ENCODE data around the gene SPOCK3.

Gene SPOCK3

GRCh38 chr4:167105857-167106256 is 128.4 kb downstream of the SPOCK3 start:
- Histone ChIP-seq H3K36me3 (ENCODE audit: insufficient read depth, low read length) (no peaks in the 10 kb centered on the region), H3K79me2 (ENCODE audit: insufficient read depth, low read length) (no peaks in the 10 kb centered on the region), H3K9me3 (ENCODE audit: low read length) (no peaks in the 10 kb centered on the region), H3K27me3 (ENCODE audit: insufficient read depth, low read length) (no peaks in the 10 kb centered on the region), H4K20me1 (ENCODE audit: insufficient read depth, low read length) (no peaks in the 10 kb centered on the region), H3F3A (ENCODE audit: insufficient read depth, low read length) (no peaks in the 10 kb centered on the region), H2AFZ (ENCODE audit: low read length) (no peak overlapping the region), H3K9ac (ENCODE audit: low read length) (no peak overlapping the region), H3K27ac (ENCODE audit: low read depth, low read length, poor library complexity, severe bottlenecking) (no peak overlapping the region), H3K4me2 (ENCODE audit: low read length) (no peak overlapping the region), H3K9me2 (ENCODE audit: low read depth, low read length) (no peaks in the 10 kb centered on the region), H3K4me1 (ENCODE audit: insufficient read depth, low read length, severe bottlenecking) (no peaks in the 10 kb centered on the region), H3K4me3 (ENCODE audit: low read depth, low read length, poor library complexity, severe bottlenecking) (no peak overlapping the region)
- TF ChIP-seq, protein P1, sequence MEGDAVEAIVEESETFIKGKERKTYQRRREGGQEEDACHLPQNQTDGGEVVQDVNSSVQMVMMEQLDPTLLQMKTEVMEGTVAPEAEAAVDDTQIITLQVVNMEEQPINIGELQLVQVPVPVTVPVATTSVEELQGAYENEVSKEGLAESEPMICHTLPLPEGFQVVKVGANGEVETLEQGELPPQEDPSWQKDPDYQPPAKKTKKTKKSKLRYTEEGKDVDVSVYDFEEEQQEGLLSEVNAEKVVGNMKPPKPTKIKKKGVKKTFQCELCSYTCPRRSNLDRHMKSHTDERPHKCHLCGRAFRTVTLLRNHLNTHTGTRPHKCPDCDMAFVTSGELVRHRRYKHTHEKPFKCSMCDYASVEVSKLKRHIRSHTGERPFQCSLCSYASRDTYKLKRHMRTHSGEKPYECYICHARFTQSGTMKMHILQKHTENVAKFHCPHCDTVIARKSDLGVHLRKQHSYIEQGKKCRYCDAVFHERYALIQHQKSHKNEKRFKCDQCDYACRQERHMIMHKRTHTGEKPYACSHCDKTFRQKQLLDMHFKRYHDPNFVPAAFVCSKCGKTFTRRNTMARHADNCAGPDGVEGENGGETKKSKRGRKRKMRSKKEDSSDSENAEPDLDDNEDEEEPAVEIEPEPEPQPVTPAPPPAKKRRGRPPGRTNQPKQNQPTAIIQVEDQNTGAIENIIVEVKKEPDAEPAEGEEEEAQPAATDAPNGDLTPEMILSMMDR (IDR thresholded peaks at IDR 0.05; ENCODE audit: low read length), result no peak
- TF ChIP-seq EZH2 (IDR thresholded peaks at IDR 0.05; ENCODE audit: borderline replicate concordance, low read length), result no peak

DNA sequence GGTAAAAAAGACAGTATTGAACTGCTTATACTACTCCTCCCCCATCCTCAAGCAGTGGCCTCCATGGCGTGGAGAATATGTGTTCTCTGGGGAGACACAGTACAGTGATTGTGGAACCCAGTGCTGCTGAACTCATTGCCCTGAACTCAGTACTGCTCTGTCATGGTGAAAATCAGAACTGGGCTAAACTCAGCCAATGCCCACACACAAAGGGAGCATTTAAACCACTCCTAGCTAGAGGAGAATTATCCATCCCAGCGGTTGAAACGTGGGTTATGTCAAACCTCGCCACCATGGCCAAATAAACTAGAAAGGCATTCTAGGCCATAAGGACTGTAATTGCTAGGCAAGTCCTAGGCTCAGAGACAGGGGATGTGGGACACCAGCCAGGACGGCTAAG is 131.8 kb downstream of the SPOCK3 start:
- H3K4me3 ChIP-seq (ENCODE audit: low read depth, low read length, poor library complexity, severe bottlenecking), result no peak overlapping the region

DNA sequence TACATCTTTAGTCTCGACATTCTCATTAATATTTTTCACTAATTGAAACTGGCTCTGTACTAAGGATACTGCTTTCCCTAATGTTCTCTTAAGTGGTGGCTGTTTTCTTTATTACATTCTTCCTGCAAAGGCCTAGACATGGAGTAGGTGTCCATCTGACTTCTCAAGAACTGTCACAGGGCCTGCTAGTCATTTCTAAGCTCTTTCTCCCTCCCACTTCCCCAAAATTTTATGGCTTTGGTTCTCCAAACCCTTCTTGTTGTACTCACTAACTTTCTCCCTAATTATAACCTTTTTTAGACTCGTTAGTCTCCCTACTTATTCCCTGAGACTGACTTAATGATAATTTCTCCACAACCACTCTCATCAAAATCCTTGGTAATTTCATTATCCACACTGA is 133.3 kb downstream of the SPOCK3 start:
- Histone ChIP-seq H3F3A (ENCODE audit: insufficient read depth, low read length) (no peaks in the 10 kb centered on the region), H3K4me1 (ENCODE audit: insufficient read depth, low read length, severe bottlenecking) (no peaks in the 10 kb centered on the region), H2AFZ (ENCODE audit: low read length) (no peak overlapping the region), H3K27me3 (ENCODE audit: insufficient read depth, low read length) (no peaks in the 10 kb centered on the region), H3K9me3 (ENCODE audit: low read length) (no peaks in the 10 kb centered on the region), H3K4me3 (ENCODE audit: low read depth, low read length, poor library complexity, severe bottlenecking) (no peak overlapping the region), H3K27ac (ENCODE audit: low read depth, low read length, poor library complexity, severe bottlenecking) (no peak overlapping the region), H3K9me2 (ENCODE audit: low read depth, low read length) (no peaks in the 10 kb centered on the region), H3K4me2 (ENCODE audit: low read length) (no peak overlapping the region), H3K36me3 (ENCODE audit: insufficient read depth, low read length) (no peaks in the 10 kb centered on the region), H3K9ac (ENCODE audit: low read length) (no peak overlapping the region), H3K79me2 (ENCODE audit: insufficient read depth, low read length) (no peaks in the 10 kb centered on the region), H4K20me1 (ENCODE audit: insufficient read depth, low read length) (no peaks in the 10 kb centered on the region)
- no peak for TF ChIP-seq EZH2 (IDR thresholded peaks at IDR 0.05; ENCODE audit: borderline replicate concordance, low read length)
- TF ChIP-seq, protein P1 (IDR thresholded peaks at IDR 0.05; ENCODE audit: low read length), result no peak

More for the DNA sequence above, 131.8 kb downstream of the SPOCK3 start:
- no peaks in the 10 kb centered on the region for H3K4me1 ChIP-seq (ENCODE audit: insufficient read depth, low read length, severe bottlenecking)
- H4K20me1 ChIP-seq (ENCODE audit: insufficient read depth, low read length), result no peaks in the 10 kb centered on the region
- H2AFZ ChIP-seq (ENCODE audit: low read length), result no peak overlapping the region
- H3K9me3 ChIP-seq (ENCODE audit: low read length), result no peaks in the 10 kb centered on the region
- H3K9me2 ChIP-seq (ENCODE audit: low read depth, low read length), result no peaks in the 10 kb centered on the region
- no peaks in the 10 kb centered on the region for H3K36me3 ChIP-seq (ENCODE audit: insufficient read depth, low read length)
- no peaks in the 10 kb centered on the region for H3K79me2 ChIP-seq (ENCODE audit: insufficient read depth, low read length)
- no peak overlapping the region for H3K27ac ChIP-seq (ENCODE audit: low read depth, low read length, poor library complexity, severe bottlenecking)
- H3K4me2 ChIP-seq (ENCODE audit: low read length), result no peak overlapping the region
- H3K9ac ChIP-seq (ENCODE audit: low read length), result no peak overlapping the region
- H3K27me3 ChIP-seq (ENCODE audit: insufficient read depth, low read length), result no peaks in the 10 kb centered on the region
- TF ChIP-seq EZH2 (IDR thresholded peaks at IDR 0.05; ENCODE audit: borderline replicate concordance, low read length), result no peak
- TF ChIP-seq, protein P1 (IDR thresholded peaks at IDR 0.05; ENCODE audit: low read length), result no peak
- H3F3A ChIP-seq (ENCODE audit: insufficient read depth, low read length), result no peaks in the 10 kb centered on the region

All from OCI-LY1 (cell line).